Measurements from ENCODE around the gene EPB42. TPM values are rescaled to one million over a fixed set of nuclear protein-coding genes. Genes with fewer than 3 reads are reported as not detected.

EPB42 gene
- total RNA-seq, 1 experiment from 2014 or later, result not detected

GRCh38 chr15:43244092-43244491, 23.3 kb upstream of the EPB42 start:
- ChIA-PET POLR2A (no interaction called here), CTCF (interaction anchor here (2.5 kb wide), 1 partner anchor 19 kb away, joined by 8 read pairs; no protein-coding TSS in a partner anchor)
- TF ChIP-seq ELF4 (CRISPR knock-in tag; IDR thresholded peaks at IDR 0.05; ENCODE audit: low read depth), result no peak
- no peak for TF ChIP-seq ZNF121 (CRISPR knock-in tag; IDR thresholded peaks at IDR 0.05)
- no peak for TF ChIP-seq MYBL2 (CRISPR knock-in tag; IDR thresholded peaks at IDR 0.05)
- Mint-ChIP-seq H3K9me3 (no peaks in the 10 kb centered on the region), H3K27ac (no peak overlapping the region), H3K4me1 (no peaks in the 10 kb centered on the region), H3K27me3 (ENCODE audit: low read depth) (peaks cover 3% of the 10 kb centered on the region), H3K4me3 (no peak overlapping the region), H3K36me3 (no peaks in the 10 kb centered on the region)
- DNase-seq (ENCODE audit: low spot score) (no peak), ATAC-seq (no peak)

DNA sequence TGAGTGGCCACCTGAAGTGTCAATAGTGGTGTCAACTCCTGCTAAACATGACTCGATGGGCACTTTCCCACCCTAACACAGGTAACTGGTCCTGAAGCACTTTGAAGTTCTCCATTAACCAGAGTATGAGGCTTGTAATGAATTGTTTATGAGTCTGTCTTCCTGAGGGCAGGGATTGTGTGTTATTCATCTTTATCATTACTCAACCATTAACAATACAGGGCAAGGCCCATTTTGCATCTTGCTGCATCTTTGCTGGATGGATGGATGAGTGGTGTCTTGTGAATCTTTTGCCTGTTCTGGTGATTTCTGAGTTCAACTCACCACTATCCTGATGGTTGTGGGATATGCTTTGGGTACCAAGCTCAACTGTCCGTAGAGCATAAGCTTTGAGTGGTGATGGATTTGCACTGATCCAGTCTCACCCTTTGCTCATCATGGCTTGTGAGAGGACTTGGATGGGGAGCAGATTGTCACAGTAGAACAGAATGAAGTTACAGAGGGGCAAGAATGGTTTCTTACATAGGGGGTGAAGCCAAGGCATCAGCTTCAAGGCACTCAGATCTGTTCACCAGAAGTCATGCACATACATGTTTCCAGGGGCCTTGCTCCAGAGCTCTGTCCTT, 22.3 kb upstream of the EPB42 start:
- CTCF ChIA-PET, result interaction anchor here (1.6 to 2.8 kb wide), 4 partner anchors 17 to 39 kb away, joined by 3 to 15 read pairs (median 8); no protein-coding TSS in a partner anchor
- Mint-ChIP-seq H3K27ac (no peak overlapping the region), H3K4me3 (no peak overlapping the region), H3K36me3 (no peaks in the 10 kb centered on the region), H3K27me3 (ENCODE audit: low read depth) (peaks cover 3% of the 10 kb centered on the region), H3K4me1 (no peaks in the 10 kb centered on the region), H3K9me3 (no peaks in the 10 kb centered on the region)
- DNase-seq (ENCODE audit: low spot score) (no peak), ATAC-seq (no peak)
- POLR2A ChIA-PET, result interaction anchor here (0.5 kb wide), 1 partner anchor 12 kb away, joined by 3 read pairs; no protein-coding TSS in a partner anchor
- no peak for TF ChIP-seq E2F1 (CRISPR knock-in tag; IDR thresholded peaks at IDR 0.05)
- TF ChIP-seq CDX4 (CRISPR knock-in tag; IDR thresholded peaks at IDR 0.05; ENCODE audit: borderline replicate concordance), result no peak
- no peak for TF ChIP-seq MXD4 (CRISPR knock-in tag; IDR thresholded peaks at IDR 0.05; ENCODE audit: borderline replicate concordance)
- TF ChIP-seq NR3C1 (CRISPR knock-in tag; conservative IDR thresholded peaks at IDR 0.05; ENCODE audit: low read depth), result no peak
- TF ChIP-seq NFE2L1 (CRISPR knock-in tag; IDR thresholded peaks at IDR 0.05), result no peak
- no peak for TF ChIP-seq MYBL2 (CRISPR knock-in tag; IDR thresholded peaks at IDR 0.05)
- no peak for TF ChIP-seq ZNF219 (CRISPR knock-in tag; IDR thresholded peaks at IDR 0.05; ENCODE audit: borderline replicate concordance)
- TF ChIP-seq, protein P1, sequence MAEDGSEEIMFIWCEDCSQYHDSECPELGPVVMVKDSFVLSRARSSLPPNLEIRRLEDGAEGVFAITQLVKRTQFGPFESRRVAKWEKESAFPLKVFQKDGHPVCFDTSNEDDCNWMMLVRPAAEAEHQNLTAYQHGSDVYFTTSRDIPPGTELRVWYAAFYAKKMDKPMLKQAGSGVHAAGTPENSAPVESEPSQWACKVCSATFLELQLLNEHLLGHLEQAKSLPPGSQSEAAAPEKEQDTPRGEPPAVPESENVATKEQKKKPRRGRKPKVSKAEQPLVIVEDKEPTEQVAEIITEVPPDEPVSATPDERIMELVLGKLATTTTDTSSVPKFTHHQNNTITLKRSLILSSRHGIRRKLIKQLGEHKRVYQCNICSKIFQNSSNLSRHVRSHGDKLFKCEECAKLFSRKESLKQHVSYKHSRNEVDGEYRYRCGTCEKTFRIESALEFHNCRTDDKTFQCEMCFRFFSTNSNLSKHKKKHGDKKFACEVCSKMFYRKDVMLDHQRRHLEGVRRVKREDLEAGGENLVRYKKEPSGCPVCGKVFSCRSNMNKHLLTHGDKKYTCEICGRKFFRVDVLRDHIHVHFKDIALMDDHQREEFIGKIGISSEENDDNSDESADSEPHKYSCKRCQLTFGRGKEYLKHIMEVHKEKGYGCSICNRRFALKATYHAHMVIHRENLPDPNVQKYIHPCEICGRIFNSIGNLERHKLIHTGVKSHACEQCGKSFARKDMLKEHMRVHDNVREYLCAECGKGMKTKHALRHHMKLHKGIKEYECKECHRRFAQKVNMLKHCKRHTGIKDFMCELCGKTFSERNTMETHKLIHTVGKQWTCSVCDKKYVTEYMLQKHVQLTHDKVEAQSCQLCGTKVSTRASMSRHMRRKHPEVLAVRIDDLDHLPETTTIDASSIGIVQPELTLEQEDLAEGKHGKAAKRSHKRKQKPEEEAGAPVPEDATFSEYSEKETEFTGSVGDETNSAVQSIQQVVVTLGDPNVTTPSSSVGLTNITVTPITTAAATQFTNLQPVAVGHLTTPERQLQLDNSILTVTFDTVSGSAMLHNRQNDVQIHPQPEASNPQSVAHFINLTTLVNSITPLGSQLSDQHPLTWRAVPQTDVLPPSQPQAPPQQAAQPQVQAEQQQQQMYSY (CRISPR knock-in tag; IDR thresholded peaks at IDR 0.05), result no peak
- TF ChIP-seq ZNF671 (CRISPR knock-in tag; IDR thresholded peaks at IDR 0.05), result no peak

DNA sequence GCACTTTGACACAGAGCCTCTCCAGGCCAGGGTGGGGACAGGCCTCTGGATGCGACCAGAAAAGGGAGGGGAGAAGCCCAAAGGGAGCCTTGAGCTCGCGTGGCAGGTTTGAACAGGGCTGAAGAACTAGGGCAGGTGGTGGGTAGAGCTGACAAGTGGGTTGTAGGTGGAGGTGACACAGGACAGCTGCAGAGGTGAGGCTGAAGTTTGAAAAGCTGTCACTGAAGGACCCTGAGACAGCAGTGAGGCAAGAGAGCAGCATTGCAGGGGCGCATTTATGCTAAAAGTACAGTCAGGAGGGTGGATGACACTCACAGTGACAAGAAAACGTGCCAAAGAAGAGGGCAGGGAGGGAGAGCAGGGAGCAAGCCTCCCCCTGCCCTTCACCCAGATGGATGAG, 21.8 kb upstream of the EPB42 start:
- Mint-ChIP-seq H3K27ac (no peak overlapping the region), H3K4me3 (no peak overlapping the region), H3K9me3 (no peaks in the 10 kb centered on the region), H3K27me3 (ENCODE audit: low read depth) (peaks cover 3% of the 10 kb centered on the region), H3K36me3 (no peaks in the 10 kb centered on the region), H3K4me1 (no peaks in the 10 kb centered on the region)
- no peak for ATAC-seq
- CTCF ChIA-PET, result interaction anchor here (1.6 to 2.8 kb wide), 3 partner anchors 17 to 38 kb away, joined by 3 to 15 read pairs (median 8); no protein-coding TSS in a partner anchor
- DNase-seq (ENCODE audit: low spot score), result no peak
- POLR2A ChIA-PET, result no interaction called here
- TF ChIP-seq ETV6 (CRISPR knock-in tag; IDR thresholded peaks at IDR 0.05) (no peak), NFATC4 (CRISPR knock-in tag; IDR thresholded peaks at IDR 0.05) (no peak), MLX (CRISPR knock-in tag; IDR thresholded peaks at IDR 0.05) (no peak), ZNF671 (CRISPR knock-in tag; IDR thresholded peaks at IDR 0.05) (no peak), RORB (CRISPR knock-in tag; IDR thresholded peaks at IDR 0.05) (no peak), ZNF219 (CRISPR knock-in tag; IDR thresholded peaks at IDR 0.05; ENCODE audit: borderline replicate concordance) (no peak), EMX1 (CRISPR knock-in tag; IDR thresholded peaks at IDR 0.05) (no peak), ZNF317 (CRISPR knock-in tag; IDR thresholded peaks at IDR 0.05; ENCODE audit: borderline replicate concordance, low read depth) (no peak), CBFB (CRISPR knock-in tag; IDR thresholded peaks at IDR 0.05; ENCODE audit: low read depth) (no peak), ZNF232 (CRISPR knock-in tag; IDR thresholded peaks at IDR 0.05) (no peak), JUN (CRISPR knock-in tag; IDR thresholded peaks at IDR 0.05) (no peak), MXD4 (CRISPR knock-in tag; IDR thresholded peaks at IDR 0.05; ENCODE audit: borderline replicate concordance) (no peak), NFE2L1 (CRISPR knock-in tag; IDR thresholded peaks at IDR 0.05) (no peak)
- TF ChIP-seq, protein P2, sequence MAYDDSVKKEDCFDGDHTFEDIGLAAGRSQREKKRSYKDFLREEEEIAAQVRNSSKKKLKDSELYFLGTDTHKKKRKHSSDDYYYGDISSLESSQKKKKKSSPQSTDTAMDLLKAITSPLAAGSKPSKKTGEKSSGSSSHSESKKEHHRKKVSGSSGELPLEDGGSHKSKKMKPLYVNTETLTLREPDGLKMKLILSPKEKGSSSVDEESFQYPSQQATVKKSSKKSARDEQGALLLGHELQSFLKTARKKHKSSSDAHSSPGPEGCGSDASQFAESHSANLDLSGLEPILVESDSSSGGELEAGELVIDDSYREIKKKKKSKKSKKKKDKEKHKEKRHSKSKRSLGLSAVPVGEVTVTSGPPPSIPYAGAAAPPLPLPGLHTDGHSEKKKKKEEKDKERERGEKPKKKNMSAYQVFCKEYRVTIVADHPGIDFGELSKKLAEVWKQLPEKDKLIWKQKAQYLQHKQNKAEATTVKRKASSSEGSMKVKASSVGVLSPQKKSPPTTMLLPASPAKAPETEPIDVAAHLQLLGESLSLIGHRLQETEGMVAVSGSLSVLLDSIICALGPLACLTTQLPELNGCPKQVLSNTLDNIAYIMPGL (CRISPR knock-in tag; IDR thresholded peaks at IDR 0.05), result no peak
- TF ChIP-seq, protein P3, sequence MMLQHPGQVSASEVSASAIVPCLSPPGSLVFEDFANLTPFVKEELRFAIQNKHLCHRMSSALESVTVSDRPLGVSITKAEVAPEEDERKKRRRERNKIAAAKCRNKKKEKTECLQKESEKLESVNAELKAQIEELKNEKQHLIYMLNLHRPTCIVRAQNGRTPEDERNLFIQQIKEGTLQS (CRISPR knock-in tag; conservative IDR thresholded peaks at IDR 0.05), result no peak
